ENCODE data around the gene TRMT1.

The TRMT1 gene

DNA sequence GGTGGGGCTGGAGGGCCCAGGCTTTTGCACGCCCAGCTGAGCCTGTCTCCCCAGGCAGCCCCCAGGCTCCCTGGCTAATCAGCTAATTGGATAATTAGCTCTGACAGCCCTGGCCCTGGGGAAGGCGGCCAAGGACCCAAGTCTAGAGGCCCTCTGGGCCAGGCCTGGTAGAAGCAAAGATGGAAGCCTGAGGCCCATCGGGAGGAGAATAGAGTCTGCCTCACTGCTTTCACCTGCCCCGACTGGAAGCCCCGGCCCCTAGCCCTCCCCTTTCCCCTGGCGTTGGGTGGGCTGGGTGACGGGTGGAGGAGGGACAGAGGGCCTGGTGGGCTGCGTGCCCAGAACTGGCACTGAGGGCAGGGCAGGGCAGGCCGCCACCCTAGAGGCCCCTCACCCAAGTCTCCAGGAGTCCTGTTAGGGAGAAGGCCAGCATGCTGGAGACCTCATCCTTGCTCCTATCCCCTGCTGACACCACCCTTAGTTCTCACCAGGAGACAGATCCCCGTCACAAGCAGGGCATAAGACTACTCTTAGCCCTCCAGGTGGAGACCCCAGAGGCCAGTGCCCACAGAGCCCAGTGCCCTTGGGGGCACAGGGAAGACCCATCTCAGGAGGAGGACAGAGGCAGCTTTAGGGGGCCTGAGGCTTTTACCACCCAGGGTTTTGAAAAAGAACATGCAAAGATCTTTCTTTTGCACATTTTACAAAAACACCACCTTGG, 25.9 kb downstream of the TRMT1 start:
- DNase-seq (ENCODE audit: low spot score), result no peak

DNA sequence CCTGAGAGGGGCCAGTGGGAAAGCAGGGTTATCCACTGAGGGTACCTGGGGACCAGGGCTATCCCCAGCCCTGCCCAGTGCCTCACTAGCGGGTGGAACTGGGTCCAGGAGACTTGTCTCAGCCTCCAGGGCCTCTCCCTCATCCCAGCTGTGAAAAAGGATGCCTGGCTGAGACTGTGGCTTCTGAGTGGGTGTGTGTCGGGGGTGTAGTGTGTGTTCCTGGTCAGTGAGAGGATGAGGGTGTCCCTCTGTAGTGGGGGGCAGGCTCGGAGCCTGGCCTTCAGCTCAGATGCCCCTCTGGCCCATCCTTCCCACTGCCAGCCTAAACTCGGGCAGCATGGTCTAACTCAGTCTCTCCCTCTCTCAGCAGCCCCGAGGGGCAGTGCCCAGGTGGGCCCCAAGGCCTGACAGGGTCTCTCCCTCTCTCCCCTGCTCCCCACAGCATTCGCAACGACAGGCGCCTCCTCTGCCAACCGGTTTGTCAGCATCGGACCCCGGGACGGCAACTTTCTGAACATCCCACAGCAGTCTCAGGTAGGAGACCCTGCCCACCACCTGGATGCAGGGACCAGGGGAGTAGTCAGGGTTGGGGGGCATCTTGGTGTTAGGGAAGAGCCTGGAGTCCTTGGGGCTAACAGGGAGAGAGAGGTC, 26.6 kb downstream of the TRMT1 start:
- no peak for DNase-seq (ENCODE audit: low spot score)

DNA sequence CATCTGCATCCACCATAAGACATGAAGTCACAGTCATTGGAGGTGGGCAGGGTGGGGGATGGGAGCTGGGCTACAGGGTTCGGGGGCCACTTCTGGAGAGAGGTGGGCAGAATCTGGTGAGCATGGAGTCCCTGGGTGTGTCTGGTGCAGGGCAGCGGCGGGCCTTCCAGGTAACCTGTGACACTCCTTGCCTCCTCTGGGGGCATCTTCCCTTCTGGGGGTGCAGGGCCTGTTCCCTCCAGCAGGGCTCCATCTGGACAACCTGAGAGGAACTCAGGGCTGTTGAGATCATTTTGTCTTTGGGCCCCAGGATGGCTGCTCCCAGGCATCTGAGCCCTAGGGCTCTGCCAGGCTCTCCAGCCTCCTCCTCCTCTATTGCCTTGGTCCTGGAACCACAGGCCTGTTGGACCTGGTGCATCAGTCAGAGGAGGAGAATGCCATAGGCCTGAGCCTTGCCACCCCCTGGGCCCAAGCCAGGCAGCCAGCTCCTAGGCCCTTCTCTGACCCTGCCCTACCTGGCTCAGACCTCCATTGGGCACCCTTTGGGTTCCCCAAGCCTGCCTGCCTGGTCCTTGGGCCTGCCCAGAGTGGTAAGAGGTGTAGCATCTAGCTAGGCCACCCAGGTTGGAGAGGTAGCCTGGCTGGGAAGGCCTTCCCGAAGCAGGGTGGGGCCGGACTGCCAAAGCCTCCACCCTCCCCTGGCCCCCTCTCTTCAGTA, 27.2 kb downstream of the TRMT1 start:
- no peak for DNase-seq (ENCODE audit: low spot score)

DNA sequence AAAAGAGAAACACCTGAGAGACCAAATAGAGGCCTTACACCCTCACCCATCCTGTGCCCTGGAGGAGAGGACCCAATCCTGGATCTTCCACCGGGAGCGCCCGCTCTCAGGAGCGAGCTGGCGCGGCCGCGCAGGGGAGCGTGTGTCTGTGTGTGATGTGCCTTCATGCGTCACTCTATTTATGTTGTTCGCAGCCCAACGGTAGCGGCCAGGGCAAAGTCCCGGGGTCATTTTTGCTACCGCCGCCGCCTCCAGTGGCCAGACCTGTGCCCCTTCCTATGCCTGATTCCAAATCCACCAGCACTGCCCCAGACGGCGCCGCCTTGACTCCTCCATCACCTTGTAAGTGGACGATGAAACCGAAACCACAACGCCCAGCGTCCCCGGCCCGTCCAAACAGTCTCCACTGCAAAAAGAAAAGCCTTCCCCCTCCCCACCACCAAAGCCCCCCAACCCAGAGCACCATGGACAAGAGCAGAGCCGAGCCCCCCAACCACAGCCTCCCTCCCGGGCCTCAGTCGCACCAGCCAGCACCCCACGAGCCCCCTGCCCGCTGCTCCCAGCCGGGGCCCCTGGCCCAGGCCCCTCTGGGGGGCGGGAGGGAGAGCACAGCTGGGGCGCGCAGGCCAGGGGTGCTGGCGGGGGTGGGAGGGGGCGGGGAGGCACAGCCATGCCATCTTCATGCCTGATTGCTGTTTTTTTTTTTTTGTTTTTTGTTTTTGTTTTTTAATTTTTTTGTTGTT, 28.6 kb downstream of the TRMT1 start:
- DNase-seq (ENCODE audit: low spot score), result no peak

DNA sequence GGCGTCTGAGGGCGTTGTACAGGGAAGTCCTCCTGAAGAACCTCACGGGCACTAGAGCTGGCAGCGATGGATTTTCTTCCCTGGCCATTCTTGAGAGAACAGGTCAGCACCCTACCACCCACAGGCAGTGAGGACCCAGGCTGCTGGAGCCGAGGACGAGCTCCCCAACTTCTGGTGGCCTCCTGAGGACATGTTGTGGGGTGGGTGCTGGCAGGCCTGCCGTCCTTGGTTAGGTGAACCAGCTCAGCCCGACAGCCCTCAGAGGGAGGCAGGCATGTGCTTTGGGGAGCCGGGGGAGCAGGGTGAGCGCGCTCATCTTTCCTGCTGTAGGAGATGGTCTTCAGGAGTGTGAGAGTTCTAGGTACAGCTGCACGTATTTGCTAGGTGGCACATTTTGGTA, 29.2 kb downstream of the TRMT1 start:
- no peak for DNase-seq (ENCODE audit: low spot score)

DNA sequence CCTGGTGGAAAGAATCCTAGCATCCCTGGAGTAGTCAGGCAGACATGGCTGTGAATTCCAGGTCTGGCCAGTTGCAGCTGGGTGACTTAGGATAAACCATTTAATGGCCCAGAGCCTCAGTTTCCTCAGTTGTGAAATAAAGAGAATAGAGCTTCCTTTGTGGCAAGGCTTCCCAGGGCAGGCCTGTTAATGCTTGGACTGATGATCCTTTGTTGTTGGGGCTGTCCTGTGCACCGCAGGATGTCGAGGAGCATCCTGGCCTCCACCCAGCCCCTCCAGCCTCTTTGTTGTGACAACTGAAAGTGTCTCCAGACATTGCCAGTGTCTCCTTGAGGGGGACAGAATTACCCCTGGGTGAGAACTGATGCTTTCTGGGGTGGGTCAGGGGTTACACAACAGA, 30.2 kb downstream of the TRMT1 start:
- no peak for DNase-seq (ENCODE audit: low spot score)

DNA sequence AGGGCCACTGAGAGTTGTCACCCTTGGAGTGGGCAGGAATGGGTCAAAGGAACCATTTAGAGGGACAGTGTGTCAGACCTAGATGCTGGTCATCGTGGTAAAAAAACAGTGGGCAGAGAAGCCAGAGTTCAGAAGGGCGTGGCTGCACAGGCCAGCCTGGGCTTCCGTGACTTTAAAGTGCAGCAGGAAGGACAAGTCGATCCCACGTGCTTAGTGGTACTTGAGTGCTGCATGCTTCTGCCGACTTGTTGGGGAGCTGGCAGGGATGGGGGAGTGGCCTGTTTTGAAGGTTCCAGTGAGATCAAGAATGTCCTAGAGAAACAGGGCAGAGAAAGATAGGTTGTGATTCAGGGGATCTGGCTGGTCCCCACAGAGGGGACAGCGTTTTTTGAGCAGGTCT, 30.9 kb downstream of the TRMT1 start:
- no peak for DNase-seq (ENCODE audit: low spot score)

DNA sequence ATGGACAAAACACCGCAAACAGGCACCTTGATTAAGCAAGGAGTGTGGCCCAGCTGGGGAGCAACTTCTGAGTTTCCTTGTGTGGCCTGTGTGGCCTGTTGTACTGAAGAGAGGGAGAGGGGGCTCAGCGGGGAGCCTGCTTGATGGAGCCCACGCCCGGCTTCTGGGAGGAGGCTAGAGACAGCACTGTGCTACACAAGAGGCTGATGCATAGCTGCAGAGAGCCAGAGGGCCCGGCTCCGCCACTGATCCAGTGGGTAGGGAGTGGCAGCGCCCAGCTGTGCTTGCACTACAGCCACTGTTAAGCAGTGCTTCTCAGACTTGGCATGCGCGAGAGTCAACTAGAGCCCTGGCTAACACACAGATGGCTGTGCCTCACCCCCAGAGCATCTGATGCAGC, 32.9 kb downstream of the TRMT1 start:
- DNase-seq (ENCODE audit: low spot score), result no peak

DNA sequence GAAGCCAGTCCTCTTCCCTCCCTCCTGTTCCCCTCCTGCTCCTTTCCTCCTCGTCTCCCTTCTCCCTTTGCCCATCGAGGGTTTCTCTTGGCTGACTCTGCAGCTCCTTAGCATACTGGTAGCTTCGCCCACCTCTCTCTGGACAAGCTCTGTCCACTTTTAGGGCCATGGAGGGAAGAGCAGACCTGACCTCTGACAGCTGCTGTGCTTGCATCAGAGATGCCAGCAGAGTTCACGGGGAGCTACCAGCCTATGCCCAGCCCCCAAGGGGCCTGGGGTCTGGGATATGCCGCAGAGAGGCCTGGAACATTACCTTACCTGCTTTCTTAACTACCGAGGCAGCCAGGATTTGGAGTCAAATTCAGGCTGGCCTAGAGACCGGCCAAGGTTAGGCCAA, 33.5 kb downstream of the TRMT1 start:
- no peak for DNase-seq (ENCODE audit: low spot score)

DNA sequence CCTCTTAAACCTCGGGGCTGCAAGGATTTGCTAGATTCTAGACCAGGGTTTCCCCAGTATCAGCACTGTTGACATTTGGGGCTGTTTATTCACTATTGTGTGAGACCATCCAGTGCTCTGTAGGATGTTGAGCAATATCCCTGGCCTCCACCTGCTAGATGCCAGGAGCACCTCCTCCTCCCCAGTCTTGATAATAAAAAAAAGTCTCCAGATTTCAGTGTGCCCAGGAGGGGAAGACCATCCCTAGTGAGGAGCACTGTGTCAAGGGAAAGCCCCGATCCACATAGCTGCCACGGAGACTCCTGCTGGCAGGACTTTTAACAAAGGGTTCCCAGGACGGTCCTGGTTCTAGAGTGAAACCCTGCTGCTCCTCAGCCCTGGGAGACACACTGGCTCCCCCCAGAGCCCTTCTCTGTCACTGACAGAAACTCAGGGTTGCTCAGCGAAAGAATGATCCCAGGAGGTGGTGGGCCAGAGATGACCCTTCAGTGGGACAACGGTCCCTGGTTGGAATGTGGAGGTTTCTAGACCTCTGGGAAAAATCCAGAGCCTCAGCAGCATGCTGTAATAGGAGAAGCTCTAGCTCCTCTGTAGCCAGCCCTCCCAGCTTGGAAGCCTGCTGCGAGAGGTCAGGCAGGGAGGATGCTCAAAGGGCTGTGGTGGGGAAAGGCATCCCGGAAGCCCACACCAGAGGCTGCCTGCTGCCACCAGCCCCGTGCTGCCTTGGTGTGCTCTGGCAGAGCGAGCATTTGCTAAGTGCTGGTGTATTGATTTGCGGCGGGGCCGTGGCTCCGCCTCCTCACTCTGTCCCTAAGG, 34.1 kb downstream of the TRMT1 start:
- no peak for DNase-seq (ENCODE audit: low spot score)

DNA sequence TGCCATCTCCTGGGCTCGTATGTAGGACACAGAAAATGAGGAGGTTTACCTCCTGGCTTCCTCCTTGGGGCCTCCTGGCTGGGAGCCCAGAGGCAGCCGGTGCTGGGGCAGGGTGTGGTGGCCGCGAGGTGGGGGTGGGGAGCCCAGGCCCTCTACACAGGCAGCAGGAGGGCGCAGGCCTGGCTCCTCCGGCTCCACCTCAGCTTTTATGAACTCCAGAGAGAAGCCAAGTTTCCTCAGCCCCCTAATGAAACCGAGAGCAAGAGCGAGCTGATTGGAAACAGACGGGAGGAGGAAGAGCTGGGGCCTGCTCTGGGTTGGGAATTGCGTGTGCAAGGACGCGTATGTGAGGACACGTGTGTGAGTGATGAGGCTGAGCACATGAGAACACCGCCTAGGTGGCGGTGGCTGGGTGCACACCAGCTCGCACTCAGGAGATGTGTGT, 37.0 kb downstream of the TRMT1 start:
- no peak for DNase-seq (ENCODE audit: low spot score)

DNA sequence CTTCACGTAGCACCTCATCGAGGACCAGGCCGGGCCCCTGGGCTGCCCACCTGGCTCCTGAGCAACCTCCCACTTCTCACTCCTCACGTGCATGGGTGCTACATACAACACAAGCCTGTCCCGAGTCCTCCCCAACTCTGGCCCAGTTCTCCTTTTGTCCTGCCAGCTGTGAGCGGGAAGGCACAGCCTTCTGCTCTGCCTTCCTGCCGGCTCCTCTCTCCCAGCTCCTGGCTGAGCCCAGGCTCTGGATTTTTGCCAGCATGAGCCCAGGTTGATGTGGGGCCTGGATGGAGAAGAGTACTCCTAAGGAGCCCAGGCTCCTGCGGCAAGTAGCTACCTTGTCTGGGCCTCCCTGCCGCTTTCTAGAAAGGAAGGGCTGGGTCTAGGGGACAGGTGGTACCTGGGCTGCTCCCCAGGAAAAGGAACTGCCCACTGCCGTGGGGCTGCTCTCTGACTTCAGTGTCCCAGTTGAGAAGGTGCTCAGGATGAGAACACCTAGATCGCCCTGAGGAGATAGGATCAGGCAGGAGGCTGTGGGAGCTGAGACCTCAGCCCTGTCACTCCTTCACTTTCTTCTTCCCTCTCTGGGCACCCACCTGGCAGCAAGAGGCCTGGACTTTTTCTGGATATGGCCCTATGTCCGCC, 37.5 kb downstream of the TRMT1 start:
- no peak for DNase-seq (ENCODE audit: low spot score)

DNA sequence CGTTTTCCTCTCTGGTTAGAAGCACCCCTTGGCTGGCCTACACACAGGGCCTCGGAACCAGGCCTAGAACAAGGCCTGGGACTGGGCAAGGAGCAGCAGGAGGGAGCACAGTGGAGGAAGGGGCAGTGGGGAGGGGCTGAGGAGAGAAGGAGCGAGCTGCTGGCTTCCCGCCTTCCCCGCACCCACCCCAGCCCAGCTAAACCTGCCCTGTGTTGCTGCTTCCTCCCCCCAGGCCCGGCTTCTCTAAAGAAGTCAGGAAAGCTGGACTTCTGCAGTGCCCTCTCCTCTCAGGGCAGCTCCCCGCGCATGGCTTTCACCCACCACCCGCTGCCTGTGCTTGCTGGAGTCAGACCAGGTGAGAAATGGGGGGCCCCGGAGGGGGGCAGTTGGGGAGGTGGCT, 38.2 kb downstream of the TRMT1 start:
- DNase-seq (ENCODE audit: low spot score), result no peak

DNA sequence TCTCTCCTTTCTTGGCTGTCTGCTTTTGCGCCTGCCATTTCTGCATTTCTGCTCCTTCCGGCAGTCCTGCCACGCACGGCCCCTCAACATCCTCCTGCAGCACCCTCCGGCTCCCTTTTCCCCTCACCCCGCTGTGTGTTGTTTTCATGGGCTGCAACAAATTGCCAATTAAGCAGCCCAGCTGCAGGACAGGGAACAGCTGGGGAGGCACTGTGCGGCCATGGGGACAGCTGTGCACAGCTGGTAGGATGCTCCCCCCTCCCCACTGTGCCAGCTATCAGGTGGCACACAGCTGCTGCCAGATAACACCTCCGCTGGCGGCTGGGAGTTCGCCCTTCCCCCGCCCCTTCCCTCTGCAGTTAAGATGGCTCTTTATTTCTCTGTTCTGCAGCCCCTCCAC, 39.3 kb downstream of the TRMT1 start:
- no peak for DNase-seq (ENCODE audit: low spot score)

DNA sequence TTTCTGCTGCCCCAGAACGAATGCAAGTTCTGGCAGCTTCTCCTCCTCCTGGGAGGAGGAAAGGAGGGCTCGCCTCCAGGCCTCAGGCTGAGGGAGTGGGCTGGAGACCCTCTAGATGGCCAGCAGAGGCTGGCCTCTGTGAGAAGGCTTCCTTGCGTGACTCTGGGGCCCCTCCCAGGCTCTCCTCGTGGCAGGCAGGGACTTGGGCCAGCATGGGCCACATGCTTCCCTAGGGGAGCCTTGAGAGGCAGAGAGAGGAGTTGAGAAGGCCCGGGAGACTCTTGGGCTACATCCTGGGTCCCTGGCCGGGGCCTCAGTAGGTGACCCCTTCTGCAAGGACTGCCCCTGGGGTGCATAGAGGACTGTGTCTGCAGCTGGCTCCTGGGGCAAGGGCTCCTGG, 39.8 kb downstream of the TRMT1 start:
- DNase-seq (ENCODE audit: low spot score), result no peak

DNA sequence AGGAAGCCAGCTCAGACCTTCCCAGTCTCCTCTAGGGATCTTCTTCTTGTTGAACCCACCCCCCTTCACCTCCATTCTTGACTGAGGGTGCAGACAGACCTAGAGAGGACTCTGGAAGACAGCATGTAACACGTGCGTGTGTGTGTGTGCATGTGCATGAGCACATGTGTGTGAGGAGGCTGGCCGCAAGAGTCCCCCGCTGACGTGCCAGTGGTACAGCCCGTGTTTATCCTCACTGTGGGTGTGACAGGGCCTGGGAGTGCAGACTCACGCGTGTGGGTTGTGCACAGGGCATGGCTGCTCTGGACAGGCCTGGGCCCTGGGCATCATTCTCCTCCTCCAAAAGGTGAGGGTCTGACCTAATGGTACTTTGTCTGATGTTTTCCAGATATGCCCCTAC, 40.2 kb downstream of the TRMT1 start:
- DNase-seq (ENCODE audit: low spot score), result no peak

DNA sequence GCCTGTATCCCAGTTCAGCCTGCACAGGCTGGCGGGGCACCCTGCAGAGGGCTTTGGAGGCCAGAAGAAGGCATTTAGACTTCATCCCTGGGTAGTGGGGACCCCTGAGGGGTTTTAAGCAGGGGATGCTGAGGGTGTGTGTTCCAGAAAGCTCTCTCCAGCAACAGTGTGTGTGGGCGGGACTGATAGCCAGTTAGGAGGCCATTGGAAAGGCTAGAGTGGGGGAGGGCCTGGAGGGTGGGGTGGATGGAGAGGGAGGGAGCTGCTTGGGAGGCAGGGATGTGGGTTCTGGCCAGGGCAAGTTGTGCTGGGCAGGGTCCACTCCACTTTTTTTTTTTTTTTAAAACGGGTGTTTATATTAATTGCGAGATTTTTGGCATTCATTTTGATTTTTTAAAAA, 42.2 kb downstream of the TRMT1 start:
- no peak for DNase-seq (ENCODE audit: low spot score)

DNA sequence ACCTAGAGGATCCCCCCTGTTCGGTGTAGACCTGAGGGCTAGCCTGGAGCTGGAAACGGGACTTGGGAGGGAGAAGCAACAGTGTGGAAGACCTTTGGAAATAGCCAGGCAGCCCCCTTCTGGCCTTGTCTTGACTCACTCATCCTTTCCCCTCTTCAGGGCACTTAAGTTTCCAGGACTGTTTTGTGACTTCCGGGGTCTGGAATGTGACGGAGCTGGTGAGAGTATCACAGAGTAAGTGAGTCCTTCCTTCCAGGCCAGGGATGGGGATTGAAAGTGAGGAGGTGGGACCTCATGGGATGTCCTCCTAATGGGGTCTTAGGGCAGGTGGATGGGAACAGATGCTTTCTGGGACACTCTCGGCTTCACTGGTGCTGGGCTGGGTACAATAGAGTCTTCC, 43.3 kb downstream of the TRMT1 start:
- DNase-seq (ENCODE audit: low spot score), result no peak

DNA sequence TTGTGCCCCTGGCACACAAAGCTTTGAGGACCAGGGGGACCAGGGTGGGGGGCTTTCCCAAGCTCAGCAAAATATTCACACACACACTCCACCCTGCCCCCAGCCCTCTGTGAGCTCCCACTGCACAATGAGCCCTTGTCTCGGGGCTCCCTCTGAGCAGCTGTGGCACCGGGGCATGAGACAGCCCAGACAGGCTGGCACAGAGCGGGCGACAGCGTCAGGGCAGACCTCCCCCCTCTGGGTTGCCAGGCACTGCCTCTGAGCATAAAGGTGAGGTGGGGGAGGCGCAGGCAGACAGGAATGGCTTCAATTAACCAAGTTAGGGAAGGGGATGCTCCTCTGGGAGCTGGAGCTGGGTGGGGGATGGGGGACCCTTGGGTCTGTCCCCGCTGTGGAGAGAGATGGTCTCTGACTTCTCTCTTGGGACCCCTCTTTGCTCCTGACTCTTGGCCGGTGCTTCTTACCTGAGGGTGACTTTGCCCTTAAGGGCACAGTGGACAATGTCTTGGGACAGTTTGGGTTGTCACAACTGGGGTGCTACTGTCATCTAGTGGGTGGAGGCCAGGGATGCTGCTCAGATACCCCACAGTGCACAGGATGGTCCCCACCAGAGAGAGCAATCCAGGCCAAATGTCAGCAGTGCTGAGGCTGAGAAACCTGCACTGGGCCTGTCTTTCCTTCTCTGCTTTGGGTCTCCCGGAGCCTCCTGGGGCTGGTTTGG, 44.2 kb downstream of the TRMT1 start:
- no peak for DNase-seq (ENCODE audit: low spot score)

DNA sequence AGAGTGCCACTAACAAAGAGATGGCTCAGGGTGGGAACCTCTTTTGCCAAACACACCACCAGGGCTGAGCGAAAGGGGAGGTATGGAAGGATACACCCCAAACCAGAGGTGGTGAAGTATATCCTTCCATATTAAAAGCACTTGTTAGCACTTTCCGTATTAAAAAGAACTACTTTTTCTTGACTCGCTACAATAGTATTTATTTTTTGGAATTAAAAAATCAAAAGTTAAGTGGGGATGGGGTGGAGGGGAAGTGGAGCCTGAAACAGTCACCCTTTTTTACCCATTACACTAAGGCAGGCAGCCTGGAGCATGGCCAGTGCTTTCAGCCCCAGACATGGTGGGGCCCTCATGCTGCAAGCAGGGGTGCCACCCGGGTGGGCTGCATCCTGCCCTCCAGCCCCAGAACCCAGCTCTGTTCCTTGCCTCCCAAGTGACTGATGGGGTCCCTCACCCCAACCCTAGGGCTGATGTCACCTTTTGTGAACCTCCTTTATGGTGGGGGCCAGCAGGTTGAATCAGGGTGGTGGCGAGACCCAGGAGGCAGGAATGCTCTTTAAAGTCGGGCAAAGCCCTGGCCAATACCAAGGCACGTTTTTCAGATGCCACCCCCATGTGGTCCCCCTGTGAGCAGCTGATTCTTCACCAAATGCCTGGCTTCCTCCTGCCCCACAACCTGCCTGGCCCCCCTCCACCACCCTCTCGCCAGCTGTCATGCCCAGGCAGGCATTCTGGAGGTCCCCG, 44.9 kb downstream of the TRMT1 start:
- no peak for DNase-seq (ENCODE audit: low spot score)

Data from left forelimb (tissue), 1 donor.